ENCODE data around the gene ZFP30.

DNA sequence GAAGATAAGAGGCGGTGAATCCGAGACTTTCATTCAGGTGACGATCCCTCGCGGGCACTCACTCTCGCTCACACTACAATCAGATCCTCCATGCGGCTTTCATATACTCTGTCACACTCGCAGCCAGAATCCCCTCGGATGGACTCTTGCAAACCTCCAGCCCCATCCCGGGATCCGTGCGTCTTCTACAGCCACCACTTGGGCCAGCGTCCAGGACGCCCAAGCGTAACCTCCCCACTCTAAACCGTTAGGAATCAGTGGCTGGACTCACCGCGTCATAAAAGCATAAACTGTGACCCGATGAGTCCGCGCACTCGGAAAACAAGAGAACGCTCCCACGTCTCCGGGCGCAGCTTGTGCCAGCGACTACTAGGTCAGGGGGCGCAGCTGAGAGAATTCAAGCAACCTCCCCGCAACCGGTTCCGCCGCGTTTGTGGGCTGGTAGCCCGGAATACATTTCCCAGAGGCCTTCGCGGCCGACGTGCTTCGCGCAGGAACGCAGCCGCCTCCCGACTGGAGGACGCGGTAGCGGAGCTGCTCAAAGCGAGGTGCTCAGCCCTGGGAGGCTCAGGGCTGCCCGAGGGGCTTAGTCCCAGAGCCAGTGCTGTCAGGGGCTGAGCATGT is 36.7 kb upstream of the ZFP30 start:
- TF ChIP-seq, protein P1, sequence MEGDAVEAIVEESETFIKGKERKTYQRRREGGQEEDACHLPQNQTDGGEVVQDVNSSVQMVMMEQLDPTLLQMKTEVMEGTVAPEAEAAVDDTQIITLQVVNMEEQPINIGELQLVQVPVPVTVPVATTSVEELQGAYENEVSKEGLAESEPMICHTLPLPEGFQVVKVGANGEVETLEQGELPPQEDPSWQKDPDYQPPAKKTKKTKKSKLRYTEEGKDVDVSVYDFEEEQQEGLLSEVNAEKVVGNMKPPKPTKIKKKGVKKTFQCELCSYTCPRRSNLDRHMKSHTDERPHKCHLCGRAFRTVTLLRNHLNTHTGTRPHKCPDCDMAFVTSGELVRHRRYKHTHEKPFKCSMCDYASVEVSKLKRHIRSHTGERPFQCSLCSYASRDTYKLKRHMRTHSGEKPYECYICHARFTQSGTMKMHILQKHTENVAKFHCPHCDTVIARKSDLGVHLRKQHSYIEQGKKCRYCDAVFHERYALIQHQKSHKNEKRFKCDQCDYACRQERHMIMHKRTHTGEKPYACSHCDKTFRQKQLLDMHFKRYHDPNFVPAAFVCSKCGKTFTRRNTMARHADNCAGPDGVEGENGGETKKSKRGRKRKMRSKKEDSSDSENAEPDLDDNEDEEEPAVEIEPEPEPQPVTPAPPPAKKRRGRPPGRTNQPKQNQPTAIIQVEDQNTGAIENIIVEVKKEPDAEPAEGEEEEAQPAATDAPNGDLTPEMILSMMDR (IDR thresholded peaks at IDR 0.05; ENCODE audit: insufficient read depth, low read length, poor library complexity, severe bottlenecking), result no peak
- TF ChIP-seq EZH2phosphoT487 (conservative IDR thresholded peaks at IDR 0.05; ENCODE audit: low read length), result no peak
